ENCODE results near the gene CENPQ.

The CENPQ gene

GRCh38 chr6:49535795-49536194 lies 72.6 kb downstream of the CENPQ start:
- Histone ChIP-seq H3K27me3 (ENCODE audit: control insufficient read depth, insufficient read depth, low read length, poor library complexity, severe bottlenecking) (no peaks in the 10 kb centered on the region), H3K4me3 (ENCODE audit: insufficient read depth, low read depth, low read length) (no peak overlapping the region), H3K27ac (ENCODE audit: insufficient read depth, low read depth, low read length, poor library complexity, severe bottlenecking) (no peak overlapping the region), H3K4me1 (ENCODE audit: control insufficient read depth, insufficient read depth, low read length) (no peaks in the 10 kb centered on the region), H3K36me3 (ENCODE audit: control insufficient read depth, insufficient read depth, low read length) (no peaks in the 10 kb centered on the region), H3K9me3 (ENCODE audit: control insufficient read depth, low read length) (no peaks in the 10 kb centered on the region)
- 92 to 94% methylated on average over 2 to 4 of the region's 5 CpGs for WGBS, 2 experiments

GRCh38 chr6:49539102-49539501 lies 75.9 kb downstream of the CENPQ start:
- Histone ChIP-seq H3K4me1 (ENCODE audit: control insufficient read depth, insufficient read depth, low read length) (peaks cover 3% of the 10 kb centered on the region), H3K36me3 (ENCODE audit: control insufficient read depth, insufficient read depth, low read length) (no peaks in the 10 kb centered on the region), H3K4me3 (ENCODE audit: insufficient read depth, low read depth, low read length) (no peak overlapping the region), H3K27ac (ENCODE audit: insufficient read depth, low read depth, low read length, poor library complexity, severe bottlenecking) (no peak overlapping the region), H3K9me3 (ENCODE audit: control insufficient read depth, low read length) (no peaks in the 10 kb centered on the region), H3K27me3 (ENCODE audit: control insufficient read depth, insufficient read depth, low read length, poor library complexity, severe bottlenecking) (no peaks in the 10 kb centered on the region)
- WGBS, 2 experiments: 96 to 98% methylated on average over 2 to 3 of the region's 3 CpGs

DNA sequence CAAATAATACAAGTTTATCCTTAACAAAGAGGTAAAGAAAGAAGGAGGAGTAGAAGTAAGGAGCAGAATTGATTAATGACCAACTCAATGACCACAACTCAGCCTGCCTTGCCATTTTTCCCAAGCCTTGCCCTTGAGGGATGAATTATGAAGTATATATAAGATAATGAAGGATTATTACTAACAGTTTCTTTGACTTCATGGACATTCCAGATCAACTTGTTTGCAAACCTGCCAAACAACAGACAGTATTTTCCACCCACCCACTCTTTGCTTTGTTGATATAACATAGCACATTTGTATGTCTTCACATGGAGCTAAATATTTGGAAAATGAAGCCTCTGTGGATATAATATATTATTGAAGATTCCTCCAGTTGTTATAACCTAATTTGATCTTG lies 77.4 kb downstream of the CENPQ start:
- Histone ChIP-seq H3K4me3 (ENCODE audit: insufficient read depth, low read depth, low read length) (no peak overlapping the region), H3K4me1 (ENCODE audit: control insufficient read depth, insufficient read depth, low read length) (peaks cover 3% of the 10 kb centered on the region), H3K27ac (ENCODE audit: insufficient read depth, low read depth, low read length, poor library complexity, severe bottlenecking) (no peak overlapping the region), H3K9me3 (ENCODE audit: control insufficient read depth, low read length) (no peaks in the 10 kb centered on the region), H3K36me3 (ENCODE audit: control insufficient read depth, insufficient read depth, low read length) (no peaks in the 10 kb centered on the region), H3K27me3 (ENCODE audit: control insufficient read depth, insufficient read depth, low read length, poor library complexity, severe bottlenecking) (no peaks in the 10 kb centered on the region)

DNA sequence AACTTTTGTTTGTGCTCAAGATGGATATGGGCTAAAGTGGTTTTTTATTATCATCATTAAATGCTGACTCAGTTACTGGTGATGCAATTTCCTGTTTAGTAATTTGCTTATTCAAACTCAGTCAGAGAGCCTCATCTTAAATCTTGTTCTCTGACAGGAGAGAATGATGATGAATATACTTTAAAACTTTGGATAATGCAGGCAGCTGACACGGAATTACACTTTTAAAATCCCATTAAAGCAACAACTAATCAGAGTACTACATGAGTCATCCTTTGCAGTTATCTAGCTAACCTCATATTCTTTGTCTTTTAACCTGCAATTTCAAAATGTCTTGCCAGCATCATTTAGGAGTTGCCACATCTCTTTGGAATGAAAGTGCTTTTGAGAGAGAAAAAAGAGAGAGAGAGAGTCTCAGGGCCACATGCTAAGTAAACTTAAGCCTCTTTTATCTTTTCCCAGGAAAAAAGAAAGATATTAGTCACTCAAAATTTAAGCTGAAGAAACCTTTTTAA lies 78.1 kb downstream of the CENPQ start:
- H3K9me3 ChIP-seq (ENCODE audit: control insufficient read depth, low read length): no peaks in the 10 kb centered on the region
- no peaks in the 10 kb centered on the region for H3K27me3 ChIP-seq (ENCODE audit: control insufficient read depth, insufficient read depth, low read length, poor library complexity, severe bottlenecking)
- no peaks in the 10 kb centered on the region for H3K36me3 ChIP-seq (ENCODE audit: control insufficient read depth, insufficient read depth, low read length)
- H3K4me3 ChIP-seq (ENCODE audit: insufficient read depth, low read depth, low read length): no peak overlapping the region
- peaks cover 3% of the 10 kb centered on the region for H3K4me1 ChIP-seq (ENCODE audit: control insufficient read depth, insufficient read depth, low read length)
- 64 to 80% methylated on average over 1 of the region's 1 CpG for WGBS, 2 experiments
- no peak overlapping the region for H3K27ac ChIP-seq (ENCODE audit: insufficient read depth, low read depth, low read length, poor library complexity, severe bottlenecking)

- Histone ChIP-seq H3K4me3 (ENCODE audit: insufficient read depth, low read depth, low read length) (no peak overlapping the region), H3K4me1 (ENCODE audit: control insufficient read depth, insufficient read depth, low read length) (peaks cover 3% of the 10 kb centered on the region), H3K36me3 (ENCODE audit: control insufficient read depth, insufficient read depth, low read length) (no peaks in the 10 kb centered on the region), H3K9me3 (ENCODE audit: control insufficient read depth, low read length) (no peaks in the 10 kb centered on the region), H3K27ac (ENCODE audit: insufficient read depth, low read depth, low read length, poor library complexity, severe bottlenecking) (no peak overlapping the region), H3K27me3 (ENCODE audit: control insufficient read depth, insufficient read depth, low read length, poor library complexity, severe bottlenecking) (no peaks in the 10 kb centered on the region)
- 88 to 94% methylated on average over 2 of the region's 3 CpGs for WGBS, 2 experiments
These were observed 78.8 kb downstream of the CENPQ start for GRCh38 chr6:49541936-49542335.
